ENCODE results near the gene SOHLH2. TPM values are rescaled to one million over a fixed set of nuclear protein-coding genes. Genes with fewer than 3 reads are reported as not detected.

Gene SOHLH2
- total RNA-seq, 1 donor from 2014 or later: 0.77 TPM

DNA sequence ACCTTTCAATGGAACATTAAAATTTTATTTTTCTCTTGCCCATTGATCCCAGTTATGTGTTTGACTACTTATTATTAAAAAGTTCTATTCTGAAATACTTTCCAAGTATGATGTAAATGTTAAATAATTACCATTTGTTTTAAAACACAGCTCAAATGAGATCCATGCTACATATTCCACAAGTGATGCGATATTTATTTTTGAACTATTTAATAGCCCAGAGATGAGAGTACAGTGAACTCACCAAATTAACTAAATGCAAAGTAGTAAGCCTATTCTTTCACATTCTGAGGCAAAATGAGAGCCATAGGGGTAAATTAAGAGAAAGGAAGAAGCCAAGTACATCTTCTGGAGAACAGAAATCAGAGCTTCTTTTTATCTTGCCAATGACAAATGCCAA, 82.0 kb downstream of the SOHLH2 start:
- Mint-ChIP-seq H3K9me3 (no peaks in the 10 kb centered on the region), H3K4me1 (ENCODE audit: unreplicated experiment) (peaks cover 5% of the 10 kb centered on the region), H3K27ac (no peak overlapping the region), H3K4me3 (peak overlapping the region; percentile 6), H3K36me3 (no peaks in the 10 kb centered on the region), H3K27me3 (peaks cover 78% of the 10 kb centered on the region)
- DNase-seq (ENCODE audit: extremely low spot score, unreplicated experiment): no peak
- TF ChIP-seq CTCF (conservative IDR thresholded peaks at IDR 0.05): no peak

- no peak for DNase-seq (ENCODE audit: extremely low spot score, unreplicated experiment)
- Mint-ChIP-seq H3K4me3 (peak overlapping the region; percentile 83), H3K9me3 (no peaks in the 10 kb centered on the region), H3K27ac (no peak overlapping the region), H3K27me3 (peaks cover 81% of the 10 kb centered on the region), H3K4me1 (ENCODE audit: unreplicated experiment) (peaks cover 7% of the 10 kb centered on the region), H3K36me3 (no peaks in the 10 kb centered on the region)
- TF ChIP-seq CTCF (conservative IDR thresholded peaks at IDR 0.05): no peak
These were observed 82.4 kb downstream of the SOHLH2 start for GRCh38 chr13:36131931-36132297.

DNA sequence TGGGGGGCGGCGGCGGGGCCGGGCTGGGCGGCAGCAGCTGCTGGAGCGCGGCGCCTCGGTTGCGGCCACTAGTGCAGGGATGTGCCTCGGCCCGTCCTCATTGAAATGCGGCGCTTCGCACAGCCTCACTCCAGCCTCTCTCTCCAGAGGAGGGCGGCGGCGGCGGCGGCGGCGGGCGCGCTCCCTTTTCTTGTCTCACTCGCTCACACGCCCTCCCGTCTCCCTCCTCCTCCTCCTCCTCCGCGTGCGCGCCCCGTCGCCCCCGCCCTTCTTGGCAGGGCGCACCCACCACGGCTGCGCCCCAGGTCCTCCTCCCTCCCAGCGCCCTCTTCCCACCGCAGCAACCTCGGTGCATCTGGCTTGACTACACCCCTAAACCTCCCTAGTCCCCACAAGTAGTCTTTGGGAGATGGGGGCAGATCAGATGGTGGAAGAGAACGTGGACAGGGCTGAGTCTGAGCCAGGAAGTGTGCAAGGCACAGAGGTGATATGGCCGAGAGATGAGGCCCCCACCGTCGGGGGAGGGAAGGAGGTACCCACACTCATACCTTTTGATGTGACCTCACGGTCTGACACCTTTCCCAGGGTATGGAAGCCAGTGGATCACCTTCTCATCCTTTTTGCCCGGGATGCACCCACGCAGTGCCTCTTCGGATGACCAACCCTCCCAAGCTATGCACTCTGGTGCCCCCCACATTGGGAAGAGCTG, 83.0 kb downstream of the SOHLH2 start, which contains the start of gene DCLK1:
TSS of gene DCLK1 (minus strand) at position 161 of the 709 bp plus-strand sequence.
- peak; percentile 75 for DNase-seq (ENCODE audit: extremely low spot score, unreplicated experiment)
- H3K4me1 Mint-ChIP-seq (ENCODE audit: unreplicated experiment): peaks cover 13% of the 10 kb centered on the region
- TF ChIP-seq CTCF (conservative IDR thresholded peaks at IDR 0.05): no peak
- peak within 1 kb of the TSS; percentile 31 for H3K27ac Mint-ChIP-seq
- H3K36me3 Mint-ChIP-seq: no peaks in the 10 kb centered on the region
- peak within 1 kb of the TSS; percentile 92 for H3K4me3 Mint-ChIP-seq
- no peaks in the 10 kb centered on the region for H3K9me3 Mint-ChIP-seq
- peaks cover 84% of the 10 kb centered on the region for H3K27me3 Mint-ChIP-seq

- H3K27me3 Mint-ChIP-seq: peaks cover 83% of the 10 kb centered on the region
- H3K4me1 Mint-ChIP-seq (ENCODE audit: unreplicated experiment): peaks cover 15% of the 10 kb centered on the region
- H3K9me3 Mint-ChIP-seq: no peaks in the 10 kb centered on the region
- peak overlapping the region; percentile 92 for H3K4me3 Mint-ChIP-seq
- no peak for TF ChIP-seq CTCF (conservative IDR thresholded peaks at IDR 0.05)
- H3K36me3 Mint-ChIP-seq: no peaks in the 10 kb centered on the region
- peak overlapping the region; percentile 19 for H3K27ac Mint-ChIP-seq
- peak; percentile 68 for DNase-seq (ENCODE audit: extremely low spot score, unreplicated experiment)
These were observed 83.7 kb downstream of the SOHLH2 start for GRCh38 chr13:36130552-36131221.

DNA sequence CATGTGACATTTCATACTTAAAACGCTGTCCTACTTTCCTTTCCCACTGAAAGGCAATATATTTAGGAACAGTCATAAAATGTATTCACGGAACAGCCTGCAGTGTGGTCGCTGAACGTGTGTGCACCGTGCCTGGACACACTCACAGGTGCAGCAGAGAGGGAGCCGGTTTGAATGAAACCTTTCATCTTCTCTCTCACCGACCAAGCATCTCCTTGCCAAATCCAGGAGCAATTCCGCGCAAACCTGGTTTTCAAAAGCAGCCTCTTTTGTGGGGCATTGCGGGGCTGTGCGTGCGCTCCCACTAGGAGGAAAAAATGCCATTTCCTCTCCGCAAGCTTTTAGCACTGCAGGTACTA, 84.2 kb downstream of the SOHLH2 start:
- H3K36me3 Mint-ChIP-seq: no peaks in the 10 kb centered on the region
- peak overlapping the region; percentile 92 for H3K4me3 Mint-ChIP-seq

More for the DNA sequence above, 84.2 kb downstream of the SOHLH2 start:
- no peak for DNase-seq (ENCODE audit: extremely low spot score, unreplicated experiment)
- Mint-ChIP-seq H3K27ac (peak overlapping the region; percentile 19), H3K9me3 (no peaks in the 10 kb centered on the region), H3K4me1 (ENCODE audit: unreplicated experiment) (peaks cover 15% of the 10 kb centered on the region), H3K27me3 (peaks cover 78% of the 10 kb centered on the region)
- TF ChIP-seq CTCF (conservative IDR thresholded peaks at IDR 0.05): no peak

Measured in type B pancreatic cell (in vitro differentiated cells).